H1 (cell line): ENCODE data around the gene BCAR3. TPM values are rescaled to one million over a fixed set of nuclear protein-coding genes. Genes with fewer than 3 reads are reported as not detected.

Experiments
- CTCF ChIA-PET: fragments of 300-600 bp; sonication (Branson Sonifier 250); formaldehyde crosslinking; loops from one replicate; lab custom pipeline; 2021; ENCODE audit not compliant: partially characterized antibody; lab: Charles Lee
- POLR2A ChIA-PET: fragments of 300-600 bp; sonication (Branson Sonifier 250); formaldehyde crosslinking; loops from one replicate; lab custom pipeline; 2021; ENCODE audit warnings: inconsistent platforms; ENCODE audit not compliant: partially characterized antibody; lab: Charles Lee
- DNase-seq, 2 experiments: peaks; one replicate each; pipeline versions ENCODE4 v3.0.0 to v3.0.0-alpha.2; 2010 to 2022; ENCODE audit warnings: low spot score in 2 of 2, low read depth in 1 of 2, mixed read lengths in 1 of 2
- FAIRE-seq: peaks from 2 replicates; lab custom pipeline; 2011; peaks lifted over from hg19 to GRCh38; lab: Jason Lieb, UNC
- H2AFZ ChIP-seq: 2 replicates; pipeline ENCODE4 v1.8.1; 2012; ENCODE audit warnings: low read length, inconsistent platforms
- H2AK5ac ChIP-seq: 2 replicates; pipeline ENCODE4 v1.6.1; 2013; ENCODE audit warnings: low read depth, low read length
- H2BK120ac ChIP-seq: replicated peaks from 2 replicates; pipeline ENCODE3; 2013; ENCODE audit warnings: low read depth, low read length, inconsistent platforms
- H2BK12ac ChIP-seq: 2 replicates; pipeline ENCODE4 v1.6.1; 2013; ENCODE audit warnings: low read depth, low read length
- H2BK15ac ChIP-seq: 2 replicates; pipeline ENCODE4 v1.6.1; 2013; ENCODE audit warnings: low read length
- H2BK20ac ChIP-seq: 2 replicates; pipeline ENCODE4 v1.6.1; 2013; ENCODE audit warnings: low read length
- H2BK5ac ChIP-seq: 2 replicates; pipeline ENCODE4 v1.6.1; 2013; ENCODE audit warnings: low read depth, low read length
- H3K14ac ChIP-seq: 2 replicates; pipeline ENCODE4 v1.6.1; 2013; ENCODE audit warnings: inconsistent platforms; ENCODE audit not compliant: insufficient read length
- H3K18ac ChIP-seq: 2 replicates; pipeline ENCODE4 v1.6.1; 2013; ENCODE audit warnings: low read length; ENCODE audit errors: extremely low read depth
- H3K23ac ChIP-seq: 2 replicates; pipeline ENCODE4 v1.6.1; 2013; ENCODE audit warnings: inconsistent platforms; ENCODE audit not compliant: insufficient read length
- H3K23me2 ChIP-seq: 2 replicates; pipeline ENCODE4 v1.6.1; 2013; ENCODE audit warnings: low read depth, low read length
- H3K27ac ChIP-seq: 2 replicates; pipeline ENCODE4 v1.6.1; 2011; ENCODE audit warnings: low read depth, low read length, inconsistent platforms
- H3K27me3 ChIP-seq, 4 experiments: replicated peaks in 1 of 4; 1 replicate in 1 of 4; 2 replicates in 3 of 4; pipeline versions ENCODE4 v1.6.1 to v1.8.1; 2011 to 2013; ENCODE audit warnings: low read length in 3 of 4, mild to moderate bottlenecking in 3 of 4, inconsistent platforms in 2 of 4, mixed read lengths in 2 of 4, moderate library complexity in 1 of 4; ENCODE audit not compliant: control insufficient read depth in 3 of 4, insufficient read depth in 3 of 4; ENCODE audit errors: extremely low read depth in 1 of 4
- H3K36me3 ChIP-seq, 4 experiments: 2 replicates each; pipeline versions ENCODE4 v1.6.1 to v1.8.1; 2011 to 2013; ENCODE audit warnings: mild to moderate bottlenecking in 4 of 4, low read length in 3 of 4, moderate library complexity in 2 of 4, control low read depth in 1 of 4, inconsistent platforms in 1 of 4; ENCODE audit not compliant: insufficient read depth in 4 of 4, control insufficient read depth in 2 of 4
- H3K4ac ChIP-seq: replicated peaks from 2 replicates; pipeline ENCODE3; 2013; ENCODE audit warnings: low read length, low read depth, mixed read lengths, inconsistent platforms; ENCODE audit not compliant: insufficient read length
- H3K4me1 ChIP-seq, 4 experiments: replicated peaks in 1 of 4; 1 replicate in 1 of 4; 2 replicates in 3 of 4; pipeline versions ENCODE4 v1.6.1 to v1.8.1; 2011 to 2013; ENCODE audit warnings: low read length in 3 of 4, inconsistent platforms in 2 of 4, mixed read lengths in 1 of 4; ENCODE audit not compliant: insufficient read depth in 4 of 4, control insufficient read depth in 3 of 4
- H3K4me2 ChIP-seq, 2 experiments: 2 replicates each; pipeline versions ENCODE4 v1.6.1 to v1.8.1; 2011 to 2013; ENCODE audit warnings: low read depth in 2 of 2, low read length in 2 of 2, control low read depth in 1 of 2, inconsistent platforms in 1 of 2, mild to moderate bottlenecking in 1 of 2; ENCODE audit not compliant: insufficient read depth in 1 of 2
- H3K4me3 ChIP-seq, 4 experiments: fragments of 200-600, 300-600 bp in 1 of 4; sonication (generic), shearing (Covaris generic), sonication (Bioruptor Twin) in 1 of 4; 2 replicates each; pipeline versions ENCODE4 v1.5.1 to v1.8.1; 2011 to 2016; ENCODE audit warnings: low read length in 4 of 4, low read depth in 3 of 4, control low read depth in 2 of 4, inconsistent platforms in 2 of 4, mild to moderate bottlenecking in 2 of 4, mixed read lengths in 1 of 4, moderate library complexity in 1 of 4; ENCODE audit not compliant: insufficient read depth in 2 of 4; ENCODE audit errors: extremely low read depth in 1 of 4
- H3K56ac ChIP-seq: replicated peaks from 2 replicates; pipeline ENCODE3; 2013; ENCODE audit warnings: low read depth, mild to moderate bottlenecking, mixed read lengths, low read length, inconsistent platforms; ENCODE audit not compliant: insufficient read length
- H3K79me1 ChIP-seq: 2 replicates; pipeline ENCODE4 v1.6.1; 2013; ENCODE audit warnings: low read depth, low read length, control low read depth
- H3K79me2 ChIP-seq, 2 experiments: 2 replicates each; pipeline versions ENCODE4 v1.6.1 to v1.8.1; 2012 to 2013; ENCODE audit warnings: low read length in 2 of 2, mild to moderate bottlenecking in 2 of 2, inconsistent platforms in 1 of 2; ENCODE audit not compliant: insufficient read depth in 2 of 2, control insufficient read depth in 1 of 2
- H3K9ac ChIP-seq, 4 experiments: replicated peaks in 1 of 4; 1 replicate in 1 of 4; 2 replicates in 3 of 4; pipeline versions ENCODE4 v1.6.1 to v1.8.1; 2011 to 2013; ENCODE audit warnings: low read depth in 3 of 4, low read length in 3 of 4, control low read depth in 2 of 4, mild to moderate bottlenecking in 2 of 4, moderate library complexity in 2 of 4, inconsistent platforms in 1 of 4; ENCODE audit errors: extremely low read depth in 1 of 4
- H3K9me3 ChIP-seq, 2 experiments: 2 replicates each; pipeline versions ENCODE4 v1.6.1 to v1.8.1; 2012 to 2013; ENCODE audit warnings: mild to moderate bottlenecking in 2 of 2, moderate library complexity in 2 of 2, control low read depth in 1 of 2, inconsistent platforms in 1 of 2, low read depth in 1 of 2, low read length in 1 of 2, mixed read lengths in 1 of 2; ENCODE audit not compliant: insufficient read depth in 2 of 2
- H4K20me1 ChIP-seq, 2 experiments: replicated peaks in 1 of 2; 2 replicates each; pipeline versions ENCODE3 to v1.8.1; 2011 to 2013; ENCODE audit warnings: inconsistent platforms in 2 of 2, low read length in 2 of 2, mild to moderate bottlenecking in 1 of 2; ENCODE audit not compliant: insufficient read depth in 2 of 2, control insufficient read depth in 1 of 2
- H4K5ac ChIP-seq: 2 replicates; pipeline ENCODE4 v1.6.1; 2013; ENCODE audit warnings: low read length, low read depth, mixed read lengths, inconsistent platforms; ENCODE audit not compliant: insufficient read length
- H4K8ac ChIP-seq: 2 replicates; pipeline ENCODE4 v1.8.0; 2013; ENCODE audit warnings: mild to moderate bottlenecking, moderate library complexity, low read length, inconsistent platforms; ENCODE audit not compliant: insufficient read depth; ENCODE audit errors: extremely low read depth
- H4K91ac ChIP-seq: replicated peaks from 2 replicates; pipeline ENCODE3; 2013; ENCODE audit warnings: low read length, mixed read lengths, inconsistent platforms; ENCODE audit not compliant: insufficient read length
- BACH1 ChIP-seq: IDR thresholded peaks from 2 replicates; pipeline ENCODE4 v1.6.1; 2012; ENCODE audit warnings: low read length, improper control_type of control experiment
- BRCA1 ChIP-seq: IDR thresholded peaks from 2 replicates; pipeline ENCODE4 v1.6.1; 2012; ENCODE audit warnings: low read depth, low read length, improper control_type of control experiment
- CREB1 ChIP-seq: IDR thresholded peaks from 2 replicates; pipeline ENCODE4 v1.6.1; 2012; ENCODE audit warnings: inconsistent platforms
- EGR1 ChIP-seq: IDR thresholded peaks from 2 replicates; pipeline ENCODE4 v1.6.1; 2011; ENCODE audit warnings: low read depth, low read length, borderline replicate concordance
- GTF2F1 ChIP-seq: IDR thresholded peaks from 2 replicates; pipeline ENCODE4 v1.6.1; 2012; ENCODE audit warnings: low read depth, low read length, improper control_type of control experiment, borderline replicate concordance
- HDAC2 ChIP-seq, 2 experiments: fragments of 300-600 bp in 1 of 2; sonication (generic) in 1 of 2; IDR thresholded peaks; 2 replicates each; pipeline ENCODE4 v1.6.1; 2011 to 2012; ENCODE audit warnings: low read depth in 2 of 2, low read length in 2 of 2, mild to moderate bottlenecking in 2 of 2, moderate library complexity in 2 of 2, borderline replicate concordance in 1 of 2, inconsistent platforms in 1 of 2
- HDAC6 ChIP-seq: IDR thresholded peaks from one replicate; pipeline ENCODE4 v1.7.1; 2012; ENCODE audit warnings: low read depth, mild to moderate bottlenecking, inconsistent platforms, low read length, moderate library complexity
- PHF8 ChIP-seq: fragments of 200-600 bp; sonication (generic); conservative IDR thresholded peaks from 2 replicates; pipeline ENCODE4 v1.7.1; 2012; ENCODE audit warnings: low read depth, mild to moderate bottlenecking, inconsistent platforms, low read length, moderate library complexity
- POLR2A ChIP-seq, 2 experiments: IDR thresholded peaks; 1 replicate in 1 of 2; 2 replicates in 1 of 2; pipeline ENCODE4 v1.6.1; 2011; ENCODE audit warnings: low read depth in 2 of 2, low read length in 2 of 2, mild to moderate bottlenecking in 2 of 2; ENCODE audit errors: control extremely low read depth in 1 of 2
- RXRA ChIP-seq: IDR thresholded peaks from 2 replicates; pipeline ENCODE4 v1.6.1; 2011; ENCODE audit warnings: low read depth, mild to moderate bottlenecking, low read length, moderate library complexity; ENCODE audit not compliant: insufficient read depth
- SP1 ChIP-seq: IDR thresholded peaks from 2 replicates; pipeline ENCODE4 v1.6.1; 2011; ENCODE audit warnings: low read depth, low read length
- WGBS, 2 experiments: shearing (Covaris generic) in 1 of 2; methylation state at CpG; one replicate each; pipeline versions ENCODE4 v1.1.6 to v1.1.7; 2013 to 2015; ENCODE audit warnings: low lambda C conversion rate in 2 of 2, mixed read lengths in 2 of 2, inconsistent platforms in 1 of 2, low coverage in 1 of 2, missing lambda C conversion rate in 1 of 2; ENCODE audit not compliant: insufficient replicate concordance in 2 of 2, insufficient coverage in 1 of 2, insufficient read length in 1 of 2; ENCODE audit errors: extremely low coverage in 1 of 2, missing lambda C conversion rate in 1 of 2; 5-methylcytosine and 5-hydroxymethylcytosine counted together
- polyA plus RNA-seq, 7 experiments: library from polyadenylated mRNA; depleted of rRNA in 3 of 7; stranded (reverse) in 5 of 7; unstranded in 2 of 7; fragments of >200 nt in 5 of 7; fragments of 200-250 nt in 2 of 7; gene quantifications; 1 replicate in 5 of 7; 2 replicates in 1 of 7; 4 replicates in 1 of 7; pipeline versions ENCODE4 v1.2.1 to v1.2.3, GENCODE V29; 2011 to 2013; ENCODE audit warnings: missing spikeins in 2 of 7, mixed read lengths in 2 of 7
- total RNA-seq: library from RNA; stranded (reverse); fragmentation: NEBNext Ultra II Directional; extraction: Animal tissue kit (Norgen Biotek cat#: 25700); gene quantifications from 2 replicates; pipeline ENCODE4 v1.2.1, GENCODE V29; 2021
- TF ChIP-seq, protein P1 (sequence below): IDR thresholded peaks from 2 replicates; pipeline ENCODE4 v1.6.1; 2012; ENCODE audit warnings: inconsistent platforms
- TF ChIP-seq, protein P2 (sequence below): IDR thresholded peaks from 2 replicates; pipeline ENCODE4 v1.6.1; 2012; ENCODE audit warnings: inconsistent platforms

The BCAR3 gene
- total and polyA plus RNA-seq, 2 of the 8 experiments (the other 6 are each of a cell fraction or from before 2014, with no cell fraction given) = 5.6 to 9.2 TPM

DNA sequence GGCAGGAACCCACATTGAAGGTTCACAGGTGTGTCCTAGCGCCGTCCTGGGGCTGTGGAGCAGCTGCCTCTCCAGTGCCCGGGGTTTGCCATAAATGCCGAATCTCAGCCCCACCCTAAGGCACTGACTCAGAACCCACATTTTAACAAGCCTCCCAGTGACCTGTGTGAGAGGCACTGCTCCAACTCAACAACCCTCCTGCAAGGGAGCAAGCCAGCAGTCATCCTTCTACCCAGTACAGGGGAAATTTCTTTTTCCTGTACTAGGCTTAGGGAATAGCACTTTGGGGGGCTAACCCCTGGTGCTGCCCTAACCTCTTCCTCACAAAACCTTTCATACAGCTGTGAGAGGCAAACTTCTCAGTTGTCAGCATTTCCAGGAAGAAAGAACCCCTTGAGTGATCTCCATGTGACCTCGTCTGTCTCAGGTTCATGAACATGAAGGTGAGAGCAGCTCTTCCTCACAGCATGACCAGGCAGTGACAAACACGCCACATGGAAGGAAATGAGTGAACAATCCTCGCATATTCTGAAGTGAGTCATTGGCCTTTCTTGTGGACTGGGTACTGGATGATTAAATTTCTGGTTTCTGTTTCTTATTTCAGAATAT lies 11.4 kb upstream of the BCAR3 start:
- 88% methylated on average over 6 of the region's 7 CpGs; no CpG with 5 or more reads in 1 of the 2 experiments for WGBS, 2 experiments
- H3K4me2 ChIP-seq = no peak overlapping the region
- H3K4me1 ChIP-seq = peaks cover 0 to 6% (median 2%) of the 10 kb centered on the region in 4 experiments; a peak in 5 of 7 replicates
- no peak overlapping the region for H4K5ac ChIP-seq
- no peak overlapping the region for H2BK120ac ChIP-seq
- no peak overlapping the region for H3K14ac ChIP-seq
- no peak overlapping the region for H2AK5ac ChIP-seq
- no peak overlapping the region for H3K18ac ChIP-seq
- H3K23ac ChIP-seq = no peak overlapping the region
- no peak overlapping the region for H2AFZ ChIP-seq
- H4K91ac ChIP-seq = no peak overlapping the region
- DNase-seq = no peak
- no peaks in the 10 kb centered on the region for H3K79me1 ChIP-seq
- no peak overlapping the region for H2BK20ac ChIP-seq
- ChIA-PET CTCF (interaction anchor here (1.0 to 2.4 kb wide), 6 partner anchors 10 to 121 kb away, joined by 3 to 9 read pairs (median 5); partner anchors contain the start of gene BCAR3), POLR2A (interaction anchor here (1.6 kb wide), 1 partner anchor 11 kb away, joined by 3 read pairs; the partner anchor contains the start of gene BCAR3)
- H3K23me2 ChIP-seq = peaks cover 2% of the 10 kb centered on the region; the same call in 1 of the 2 replicates
- FAIRE-seq = no peak
- H3K9ac ChIP-seq = no peak overlapping the region
- no peak overlapping the region for H4K8ac ChIP-seq
- H2BK12ac ChIP-seq = 0 out of 2 replicates have a peak overlapping the region, but pooled peaks have one; percentile 7
- no peak overlapping the region for H3K4me3 ChIP-seq
- no peaks in the 10 kb centered on the region for H3K27me3 ChIP-seq
- no peak overlapping the region for H2BK15ac ChIP-seq
- H3K79me2 ChIP-seq = no peaks in the 10 kb centered on the region
- H3K27ac ChIP-seq = no peak overlapping the region
- no peak overlapping the region for H2BK5ac ChIP-seq
- H3K9me3 ChIP-seq = no peaks in the 10 kb centered on the region
- TF ChIP-seq, protein P1, sequence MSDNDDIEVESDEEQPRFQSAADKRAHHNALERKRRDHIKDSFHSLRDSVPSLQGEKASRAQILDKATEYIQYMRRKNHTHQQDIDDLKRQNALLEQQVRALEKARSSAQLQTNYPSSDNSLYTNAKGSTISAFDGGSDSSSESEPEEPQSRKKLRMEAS = no peak
- TF ChIP-seq PHF8 (no peak), POLR2A (IDR thresholded peaks at IDR 0.05; ENCODE audit: control extremely low read depth in 1 of 2, low read depth in 2 of 2, low read length in 2 of 2) (no peak), RXRA (no peak), GTF2F1 (no peak), BRCA1 (no peak), BACH1 (no peak), HDAC2 (IDR thresholded peaks at IDR 0.05; ENCODE audit: borderline replicate concordance in 1 of 2, low read depth in 2 of 2, low read length in 2 of 2) (no peak), HDAC6 (no peak), SP1 (no peak), CREB1 (no peak), EGR1 (no peak)
- TF ChIP-seq, protein P2, sequence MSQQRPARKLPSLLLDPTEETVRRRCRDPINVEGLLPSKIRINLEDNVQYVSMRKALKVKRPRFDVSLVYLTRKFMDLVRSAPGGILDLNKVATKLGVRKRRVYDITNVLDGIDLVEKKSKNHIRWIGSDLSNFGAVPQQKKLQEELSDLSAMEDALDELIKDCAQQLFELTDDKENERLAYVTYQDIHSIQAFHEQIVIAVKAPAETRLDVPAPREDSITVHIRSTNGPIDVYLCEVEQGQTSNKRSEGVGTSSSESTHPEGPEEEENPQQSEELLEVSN = no peak
- no peak overlapping the region for H3K56ac ChIP-seq
- no peaks in the 10 kb centered on the region for H4K20me1 ChIP-seq
- no peak overlapping the region for H3K4ac ChIP-seq
- H3K36me3 ChIP-seq = no peaks in the 10 kb centered on the region
